H1 (cell line): ENCODE measurements around the gene PPP1R3G. TPM values are rescaled to one million over a fixed set of nuclear protein-coding genes. Genes with fewer than 3 reads are reported as not detected.

Experiments
- ATF2 ChIP-seq: IDR thresholded peaks from 2 replicates; pipeline ENCODE4 v1.6.1; 2012; ENCODE audit warnings: low read length, inconsistent platforms
- BACH1 ChIP-seq: IDR thresholded peaks from 2 replicates; pipeline ENCODE4 v1.6.1; 2012; ENCODE audit warnings: low read length, improper control_type of control experiment
- BRCA1 ChIP-seq: IDR thresholded peaks from 2 replicates; pipeline ENCODE4 v1.6.1; 2012; ENCODE audit warnings: low read depth, low read length, improper control_type of control experiment
- CHD7 ChIP-seq: fragments of 300-600 bp; sonication (generic); IDR thresholded peaks from 2 replicates; pipeline ENCODE4 v1.7.1; 2012; ENCODE audit warnings: low read length, moderate library complexity, mild to moderate bottlenecking, inconsistent platforms; ENCODE audit not compliant: insufficient replicate concordance
- GABPA ChIP-seq: IDR thresholded peaks from 2 replicates; pipeline ENCODE4 v1.6.1; 2011; ENCODE audit warnings: mild to moderate bottlenecking, low read length, moderate library complexity, borderline replicate concordance; ENCODE audit not compliant: insufficient read depth
- NRF1 ChIP-seq: IDR thresholded peaks from 2 replicates; pipeline ENCODE4 v1.6.1; 2011; ENCODE audit warnings: mild to moderate bottlenecking, low read depth, low read length, improper control_type of control experiment
- PHF8 ChIP-seq: fragments of 200-600 bp; sonication (generic); conservative IDR thresholded peaks from 2 replicates; pipeline ENCODE4 v1.7.1; 2012; ENCODE audit warnings: low read depth, mild to moderate bottlenecking, inconsistent platforms, low read length, moderate library complexity
- POLR2A ChIP-seq, 2 experiments: IDR thresholded peaks; 1 replicate in 1 of 2; 2 replicates in 1 of 2; pipeline ENCODE4 v1.6.1; 2011; ENCODE audit warnings: low read depth in 2 of 2, low read length in 2 of 2, mild to moderate bottlenecking in 2 of 2; ENCODE audit errors: control extremely low read depth in 1 of 2
- SP1 ChIP-seq: IDR thresholded peaks from 2 replicates; pipeline ENCODE4 v1.6.1; 2011; ENCODE audit warnings: low read depth, low read length
- SRF ChIP-seq: IDR thresholded peaks from 2 replicates; pipeline ENCODE4 v1.6.1; 2011; ENCODE audit warnings: mild to moderate bottlenecking, low read depth, low read length, moderate library complexity
- SUZ12 ChIP-seq: fragments of 200-600 bp; sonication (generic); IDR thresholded peaks from 2 replicates; pipeline ENCODE4 v1.6.1; 2012; ENCODE audit warnings: mild to moderate bottlenecking, inconsistent platforms, low read length, moderate library complexity, mixed read lengths
- polyA plus RNA-seq, 7 experiments: library from polyadenylated mRNA; depleted of rRNA in 3 of 7; stranded (reverse) in 5 of 7; unstranded in 2 of 7; fragments of >200 nt in 5 of 7; fragments of 200-250 nt in 2 of 7; gene quantifications; 1 replicate in 5 of 7; 2 replicates in 1 of 7; 4 replicates in 1 of 7; pipeline versions ENCODE4 v1.2.1 to v1.2.3, GENCODE V29; 2011 to 2013; ENCODE audit warnings: missing spikeins in 2 of 7, mixed read lengths in 2 of 7
- total RNA-seq: library from RNA; stranded (reverse); fragmentation: NEBNext Ultra II Directional; extraction: Animal tissue kit (Norgen Biotek cat#: 25700); gene quantifications from 2 replicates; pipeline ENCODE4 v1.2.1, GENCODE V29; 2021

PPP1R3G gene
- total and polyA plus RNA-seq, 2 of the 8 experiments (the other 6 are each of a cell fraction or from before 2014, with no cell fraction given) = 0.03 to 0.09 TPM

GRCh38 chr6:5080574-5080973 lies 4.6 kb upstream of the PPP1R3G start (continued):
- no peak for TF ChIP-seq CHD7
- TF ChIP-seq SP1 = no peak
- no peak for TF ChIP-seq POLR2A (IDR thresholded peaks at IDR 0.05; ENCODE audit: control extremely low read depth in 1 of 2, low read depth in 2 of 2, low read length in 2 of 2)
- TF ChIP-seq GABPA = no peak
- TF ChIP-seq NRF1 = no peak
- no peak for TF ChIP-seq BACH1
- TF ChIP-seq BRCA1 = no peak
- TF ChIP-seq ATF2 = no peak
- TF ChIP-seq SRF = no peak
- TF ChIP-seq PHF8 = no peak
- no peak for TF ChIP-seq SUZ12
